NCI-H2196 treated with DMSO at 0.1 percent for 48 hours (cell line): ENCODE measurements around the gene VOPP1.
"Not testable (repeated sequence)": the region's sequence is repeated elsewhere in the genome, so short reads cannot be mapped to it uniquely, and the experiment has no call there.

Source experiments
- DNase-seq: peaks from one replicate; lab custom pipeline; 2025; ENCODE audit not compliant: unreplicated experiment; lab: John Stamatoyannopoulos, UW

Gene VOPP1

DNA sequence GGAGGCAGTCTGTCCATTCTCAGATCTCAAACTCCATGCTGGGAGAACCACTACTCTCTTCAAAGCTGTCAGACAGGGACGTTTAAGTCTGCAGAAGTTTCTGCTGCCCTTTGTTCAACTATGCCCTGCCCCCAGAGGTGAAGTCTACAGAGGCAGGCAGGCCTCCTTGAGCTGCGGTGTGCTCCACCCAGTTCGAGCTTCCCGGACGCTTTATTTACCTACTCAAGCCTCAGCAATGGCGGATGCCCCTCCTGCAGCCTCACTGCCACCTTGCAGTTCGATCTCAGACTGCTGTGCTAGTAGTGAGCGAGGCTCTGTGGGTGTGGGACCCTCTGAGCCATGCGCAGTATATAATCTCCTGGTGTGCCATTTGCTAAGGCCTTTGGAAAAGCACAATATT, 10.4 kb upstream of the VOPP1 start:
- not testable (repeated sequence) for DNase-seq

DNA sequence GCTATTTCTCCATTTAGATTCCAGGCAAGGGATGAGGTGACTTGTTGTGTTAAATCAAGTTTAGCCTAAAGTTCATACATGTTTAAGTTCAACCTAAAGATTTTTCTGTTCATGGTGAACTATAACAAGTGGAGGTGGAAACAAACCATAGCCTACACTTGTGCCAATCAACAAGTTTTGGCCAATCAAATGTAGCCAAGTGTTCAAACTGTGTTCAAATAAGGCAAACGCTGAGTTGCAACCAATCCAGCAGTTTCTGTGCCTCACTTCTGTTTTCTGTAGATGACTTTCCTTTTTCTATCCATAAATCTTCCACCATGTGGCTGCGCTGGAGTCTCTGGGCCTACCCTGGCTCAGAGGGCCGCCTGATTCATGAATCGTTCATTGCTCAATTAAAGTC, 4.5 kb upstream of the VOPP1 start:
- DNase-seq, result no peak

DNA sequence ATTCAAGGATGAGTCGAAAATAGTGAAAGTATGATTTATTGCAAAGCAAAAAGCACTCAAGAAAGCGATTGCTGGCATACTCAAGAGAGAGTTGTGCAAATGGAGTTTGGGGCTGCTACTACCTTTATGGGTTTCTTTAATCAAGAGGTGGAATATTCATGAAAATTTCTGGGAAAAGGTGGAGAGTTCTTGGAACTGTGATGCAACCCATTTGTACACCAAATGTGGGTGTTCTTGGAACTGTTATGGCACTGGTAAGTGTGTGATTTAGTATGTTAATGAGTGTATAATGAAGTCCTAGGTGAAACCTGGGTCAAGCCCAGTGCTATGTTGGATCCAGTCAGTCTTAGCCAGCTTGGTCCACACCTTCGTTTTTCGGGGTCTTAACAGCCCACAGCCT, 3.4 kb upstream of the VOPP1 start:
- DNase-seq, result no peak

DNA sequence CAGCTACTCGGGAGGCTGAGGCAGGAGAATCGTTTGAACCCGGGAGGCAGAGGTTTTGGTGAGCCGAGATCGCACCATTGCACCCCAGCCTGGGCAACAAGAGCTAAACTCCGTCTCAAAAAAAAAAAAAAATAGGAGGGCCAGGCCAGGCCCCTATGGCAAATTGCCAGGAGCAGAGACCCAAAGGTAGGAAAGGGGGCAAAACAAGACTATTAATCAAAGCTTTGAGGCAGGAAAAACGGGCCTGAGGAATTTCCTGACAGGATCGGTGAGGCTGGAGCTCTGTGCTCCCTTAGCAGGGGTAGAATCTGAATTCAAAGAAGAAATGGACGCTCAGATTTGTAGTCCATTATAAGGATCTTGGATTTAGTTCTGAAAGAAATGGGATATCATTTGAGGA, 2.8 kb upstream of the VOPP1 start:
- DNase-seq, result no peak

DNA sequence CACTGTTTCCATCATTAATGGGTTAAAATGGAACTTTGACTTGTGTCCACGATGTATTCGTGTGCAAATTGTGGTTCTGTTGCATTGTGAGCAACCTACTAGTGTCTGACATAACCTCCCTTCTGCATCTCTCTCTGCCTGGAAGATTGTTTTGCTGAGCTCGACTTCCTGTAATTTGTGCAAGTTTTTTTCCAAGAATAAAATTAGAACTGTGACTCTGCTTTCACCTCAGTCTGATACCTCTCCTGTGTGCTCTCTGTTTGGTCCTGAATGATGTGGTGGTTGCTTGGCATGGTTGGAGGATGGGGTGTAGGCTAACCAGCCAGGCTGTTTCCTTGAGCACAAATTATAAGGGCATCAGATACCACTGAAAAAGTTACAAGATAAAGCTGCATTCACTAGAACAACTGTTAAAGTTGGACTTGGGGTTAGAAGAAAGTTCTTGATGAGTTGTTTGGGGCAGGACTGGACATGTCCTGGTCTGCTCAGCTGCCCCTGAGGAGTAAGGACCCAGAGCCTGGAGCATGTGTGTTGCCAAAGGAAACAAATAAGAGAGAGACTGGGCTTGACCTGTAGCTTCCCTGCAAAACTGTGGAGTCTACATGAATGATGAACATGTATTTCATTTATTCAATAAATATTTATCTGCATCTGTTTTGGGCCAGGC, 1.9 kb upstream of the VOPP1 start:
- no peak for DNase-seq

DNA sequence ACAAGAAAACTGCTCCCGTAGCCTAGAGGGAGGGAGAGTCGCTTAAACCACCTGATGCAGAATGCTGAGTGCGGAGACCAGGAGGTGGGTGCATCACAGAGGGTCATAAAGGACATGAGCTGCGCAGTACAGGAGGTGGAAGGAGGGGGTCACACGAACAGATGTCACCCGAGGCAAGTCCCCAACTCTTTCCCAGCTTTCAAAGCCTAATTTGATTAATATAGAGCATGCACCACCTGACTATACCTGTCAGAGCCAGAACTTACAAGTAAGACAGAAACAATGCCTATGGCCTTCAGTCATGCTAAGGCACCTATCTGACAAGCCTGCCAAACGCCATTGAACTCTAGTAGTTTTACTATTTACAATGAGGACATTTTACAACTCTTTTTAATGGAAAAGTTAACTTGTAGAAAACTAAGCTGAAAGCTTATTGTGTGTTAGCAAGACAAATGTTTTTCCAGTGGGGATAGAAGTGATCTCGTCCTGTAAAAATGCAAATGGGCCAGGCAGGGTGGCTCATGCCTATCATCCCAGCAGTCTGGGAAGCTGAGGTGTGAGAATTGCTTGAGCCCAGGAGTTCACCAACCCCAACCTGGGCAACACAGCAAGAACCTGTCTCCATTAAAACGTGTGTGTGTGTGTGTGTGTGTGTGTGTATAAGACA, 1.1 kb upstream of the VOPP1 start:
- DNase-seq, result no peak

DNA sequence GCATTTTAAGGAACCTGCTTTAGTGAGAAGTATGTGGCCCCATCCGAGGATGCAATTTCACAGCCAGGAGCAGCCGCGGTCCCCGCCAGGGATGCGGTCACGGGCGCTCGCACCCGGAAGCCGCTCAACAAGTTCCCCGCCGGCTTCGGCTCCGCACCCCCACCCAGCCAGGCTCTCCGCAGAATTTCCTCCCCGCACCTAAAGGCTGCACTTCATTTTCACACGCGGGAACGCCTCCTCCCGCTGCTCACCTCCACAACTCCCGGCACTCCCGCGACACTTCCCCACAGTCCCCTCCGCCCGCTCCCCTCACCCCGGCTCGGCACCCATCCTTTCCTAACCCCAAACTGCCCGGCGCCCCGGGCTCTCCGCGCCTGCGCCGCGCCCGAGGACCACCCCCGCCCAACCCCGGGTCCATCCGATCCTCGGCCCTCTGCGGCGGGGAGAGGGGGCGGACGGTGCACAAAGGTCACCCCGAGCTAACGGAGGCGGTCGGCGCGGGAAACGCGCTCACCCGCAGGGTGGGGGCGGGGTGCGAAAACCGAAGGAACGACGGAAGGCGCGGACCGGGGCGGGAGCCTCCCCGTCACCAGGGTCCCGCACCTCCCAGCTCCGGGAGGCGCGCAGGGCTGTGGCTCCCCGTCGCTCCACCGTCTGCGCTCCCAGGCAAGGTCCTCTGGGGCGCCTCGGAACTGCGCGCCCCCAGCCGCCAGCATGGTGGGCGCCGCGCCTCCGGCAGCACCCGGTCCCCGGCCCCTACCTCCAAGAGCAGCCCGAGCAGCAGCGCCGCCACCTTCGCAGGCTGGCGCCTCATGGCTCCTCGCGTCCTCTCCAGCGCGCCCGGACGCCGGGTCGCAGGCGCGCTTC, 558 bp downstream of the VOPP1 start:
- no peak for DNase-seq

DNA sequence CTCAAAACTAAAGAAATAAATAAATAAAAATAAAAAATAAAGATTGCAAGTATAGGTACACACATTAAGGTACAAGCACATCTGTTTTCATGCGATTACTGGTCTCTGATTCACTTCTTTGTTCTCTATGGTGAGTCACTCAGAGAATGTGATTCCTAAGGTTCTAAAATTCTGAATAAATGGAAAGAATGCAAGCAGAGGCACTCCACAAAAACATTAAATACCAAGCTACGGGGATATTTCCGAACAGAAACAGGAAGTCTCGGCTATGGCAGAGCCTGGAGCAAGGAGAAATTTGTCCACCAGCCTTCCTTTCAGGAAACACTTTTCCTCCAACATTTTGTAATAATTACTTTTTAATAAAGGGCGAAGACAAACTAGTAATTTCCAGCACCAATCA, 1.4 kb downstream of the VOPP1 start:
- DNase-seq, result no peak

DNA sequence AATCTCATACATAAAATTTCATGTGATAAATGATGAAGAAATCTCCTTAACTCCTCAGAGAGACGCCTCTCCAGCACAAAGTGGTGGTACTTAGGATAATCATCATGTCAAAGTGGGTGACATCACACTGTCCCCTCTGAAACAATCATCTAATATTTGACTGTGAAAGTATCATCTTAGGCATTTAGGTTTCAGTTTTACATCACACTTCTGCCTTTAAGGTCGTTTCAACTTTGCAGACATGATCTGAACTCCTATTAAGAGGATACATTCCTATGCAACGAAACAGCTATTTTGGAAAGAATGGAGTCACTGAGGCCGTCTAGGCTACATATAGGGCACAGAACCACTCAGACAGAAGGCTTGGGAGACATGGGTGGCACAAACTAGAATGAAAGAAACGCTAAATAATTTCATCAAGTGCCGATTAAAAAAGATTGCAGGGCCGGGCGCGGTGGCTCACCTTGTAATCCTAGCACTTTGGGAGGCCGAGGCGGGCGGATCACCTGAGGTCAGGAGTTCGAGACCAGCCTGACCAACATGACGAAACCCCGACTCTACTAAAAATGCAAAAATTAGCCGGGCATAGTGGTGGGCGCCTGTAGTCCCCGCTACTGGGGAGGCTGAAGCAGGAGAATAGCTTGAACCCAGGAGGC, 2.0 kb downstream of the VOPP1 start:
- no peak for DNase-seq

DNA sequence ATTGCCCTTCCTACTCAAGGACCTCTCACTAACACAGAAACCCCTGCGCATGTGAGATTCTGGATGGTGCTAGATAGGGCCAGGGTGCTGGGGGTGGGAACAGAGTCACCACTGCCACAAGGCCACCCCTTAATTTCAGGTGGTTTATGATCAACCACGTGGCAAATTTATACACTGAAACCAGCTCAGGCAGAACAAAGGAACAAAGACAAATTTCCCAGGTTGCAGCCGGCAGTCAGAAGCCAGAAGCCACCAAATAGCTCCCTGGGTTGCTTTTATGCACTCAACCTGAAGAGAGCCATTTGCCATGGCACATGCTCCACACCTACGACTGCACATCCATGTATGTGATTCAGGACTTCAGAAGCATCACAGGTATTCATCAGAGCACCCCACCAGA, 2.5 kb downstream of the VOPP1 start:
- DNase-seq, result no peak

DNA sequence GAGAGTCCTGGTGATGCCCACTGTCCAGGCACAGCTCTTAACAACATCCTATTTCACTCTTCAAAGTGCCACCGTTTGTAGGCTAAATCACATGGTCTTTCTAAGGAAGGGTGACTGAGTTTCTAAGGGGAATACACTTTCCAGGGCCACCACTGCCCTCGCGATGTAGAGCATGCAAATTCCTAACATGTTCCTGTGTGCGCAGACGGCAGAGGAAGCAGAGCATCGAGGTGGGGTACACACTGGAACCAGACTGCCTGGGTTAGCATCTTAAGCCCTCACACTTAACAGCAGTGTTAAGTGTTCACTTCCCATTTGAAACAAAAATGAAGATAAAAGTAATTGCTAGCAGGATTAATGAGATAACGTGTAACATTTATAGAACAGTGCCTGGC, 3.0 kb downstream of the VOPP1 start:
- DNase-seq, result no peak

DNA sequence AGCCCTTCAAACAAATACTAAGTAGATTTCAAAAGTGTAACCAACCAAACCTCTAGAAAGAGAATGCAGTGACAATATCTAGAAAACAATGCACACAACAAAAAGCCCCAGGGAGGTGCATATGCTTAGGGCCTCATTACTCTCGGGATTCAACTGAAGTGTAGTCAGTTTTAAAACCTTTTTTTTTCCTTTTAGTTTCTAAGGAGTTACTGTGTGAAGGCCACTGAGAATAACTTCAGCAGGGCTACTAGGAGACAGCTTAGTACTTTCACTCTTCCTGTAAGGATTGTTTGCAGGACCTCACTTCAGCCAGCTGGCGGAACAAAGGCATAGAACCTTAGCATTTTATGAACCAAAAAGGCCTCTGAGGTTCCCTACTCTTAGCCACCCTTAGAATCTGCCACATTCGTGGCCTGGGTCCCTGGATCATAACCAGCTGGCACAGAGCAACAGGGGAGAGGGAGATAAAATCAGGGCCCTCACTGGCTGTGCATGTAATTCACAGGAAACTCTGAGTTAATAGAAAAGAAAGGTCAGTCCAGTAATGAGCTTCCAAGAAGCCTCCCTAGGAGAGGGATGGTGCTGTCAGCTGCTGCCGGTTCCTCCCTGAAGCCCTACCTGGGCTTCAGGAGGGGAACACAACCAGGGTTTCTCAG, 3.6 kb downstream of the VOPP1 start:
- no peak for DNase-seq

DNA sequence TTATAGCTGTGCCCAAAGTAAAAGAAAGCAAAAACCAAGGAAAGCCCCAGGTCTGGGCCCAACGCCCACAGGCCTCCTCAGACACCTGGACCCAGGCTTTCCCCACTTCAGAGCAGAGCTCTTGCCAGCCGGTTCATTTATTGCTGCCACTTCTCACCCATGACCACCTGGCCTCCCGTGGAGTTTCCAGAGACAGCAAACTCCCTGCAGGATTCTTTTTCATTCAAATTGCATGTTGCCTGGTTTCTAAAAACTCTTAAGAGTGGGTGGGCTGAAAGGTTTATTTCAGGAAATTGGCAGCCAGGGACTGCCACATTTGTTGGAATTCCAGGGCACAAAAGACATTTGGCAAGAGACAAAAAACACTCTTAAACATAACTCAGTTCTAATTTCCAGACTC, 4.7 kb downstream of the VOPP1 start:
- DNase-seq, result peak; percentile 34

DNA sequence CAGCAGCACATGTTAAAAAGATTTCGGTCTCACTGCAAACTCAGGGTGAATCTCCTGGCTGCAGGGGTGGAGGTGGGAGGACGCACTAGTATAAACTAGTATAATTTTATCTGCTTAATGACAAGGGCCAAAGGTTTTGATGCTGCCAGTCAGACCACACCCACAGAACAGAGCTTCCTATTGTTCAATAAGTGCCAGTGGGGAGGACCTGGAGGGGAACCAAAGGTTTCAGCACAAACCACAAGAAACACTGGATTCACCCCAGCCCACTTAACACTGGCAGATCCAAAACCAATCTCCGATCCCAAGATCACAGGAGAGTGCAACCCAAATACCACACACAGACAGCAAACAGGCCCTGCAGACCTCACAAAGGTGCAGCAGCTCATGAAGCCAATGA, 6.6 kb downstream of the VOPP1 start:
- DNase-seq, result no peak

DNA sequence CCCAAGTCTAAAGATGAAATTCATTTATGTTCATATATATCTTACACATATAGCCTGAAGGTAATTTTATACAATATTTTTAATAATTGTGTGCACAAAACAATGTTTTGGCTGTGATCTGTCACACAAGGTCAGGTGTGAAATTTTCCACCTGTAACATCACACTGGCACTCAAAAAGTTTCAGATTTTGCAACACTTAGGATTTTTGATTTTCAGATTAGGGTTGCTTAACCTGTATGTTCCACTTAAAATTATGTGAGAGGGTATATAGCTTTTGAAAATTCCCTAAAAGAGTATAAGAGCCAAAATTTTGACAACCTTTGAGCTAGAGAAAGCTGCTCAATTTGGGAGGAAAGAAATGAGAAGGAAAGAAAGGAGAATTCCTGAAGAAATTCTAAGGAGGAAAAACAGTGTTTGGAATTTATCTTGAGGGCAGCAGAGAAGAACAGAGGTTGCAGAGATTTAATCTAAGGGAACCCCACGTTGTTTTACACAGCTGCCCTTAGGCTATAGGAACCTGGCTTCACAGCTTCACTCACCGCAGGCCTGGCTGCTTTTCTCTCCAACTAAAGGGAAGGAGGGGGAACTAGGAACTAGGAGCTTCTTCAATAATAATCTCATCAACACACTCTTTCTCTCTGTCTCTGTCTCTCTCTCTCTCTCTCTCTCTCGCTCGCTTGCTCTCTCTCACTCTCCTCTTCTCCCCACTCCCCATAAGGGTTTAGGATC, 8.5 kb downstream of the VOPP1 start:
- no peak for DNase-seq

DNA sequence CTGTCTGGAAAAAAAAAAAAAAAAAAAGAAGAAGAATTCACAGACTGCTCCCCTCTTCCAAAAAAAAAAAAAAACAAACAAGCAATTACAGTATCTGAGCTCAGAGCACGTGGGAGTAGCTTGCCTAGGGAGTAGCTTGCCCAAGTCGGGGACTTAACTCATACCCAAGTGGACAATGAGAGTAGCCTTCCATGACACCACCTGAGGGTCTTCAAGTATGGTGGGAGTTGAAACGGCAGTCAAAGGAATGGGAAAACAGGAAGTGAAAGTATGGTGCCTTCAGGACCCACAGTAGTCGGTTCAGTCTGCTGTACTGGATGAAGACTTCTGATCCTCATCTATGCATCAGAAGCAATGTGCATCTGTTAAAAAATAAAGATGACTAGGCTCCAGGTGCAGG, 10.6 kb downstream of the VOPP1 start:
- no peak for DNase-seq

DNA sequence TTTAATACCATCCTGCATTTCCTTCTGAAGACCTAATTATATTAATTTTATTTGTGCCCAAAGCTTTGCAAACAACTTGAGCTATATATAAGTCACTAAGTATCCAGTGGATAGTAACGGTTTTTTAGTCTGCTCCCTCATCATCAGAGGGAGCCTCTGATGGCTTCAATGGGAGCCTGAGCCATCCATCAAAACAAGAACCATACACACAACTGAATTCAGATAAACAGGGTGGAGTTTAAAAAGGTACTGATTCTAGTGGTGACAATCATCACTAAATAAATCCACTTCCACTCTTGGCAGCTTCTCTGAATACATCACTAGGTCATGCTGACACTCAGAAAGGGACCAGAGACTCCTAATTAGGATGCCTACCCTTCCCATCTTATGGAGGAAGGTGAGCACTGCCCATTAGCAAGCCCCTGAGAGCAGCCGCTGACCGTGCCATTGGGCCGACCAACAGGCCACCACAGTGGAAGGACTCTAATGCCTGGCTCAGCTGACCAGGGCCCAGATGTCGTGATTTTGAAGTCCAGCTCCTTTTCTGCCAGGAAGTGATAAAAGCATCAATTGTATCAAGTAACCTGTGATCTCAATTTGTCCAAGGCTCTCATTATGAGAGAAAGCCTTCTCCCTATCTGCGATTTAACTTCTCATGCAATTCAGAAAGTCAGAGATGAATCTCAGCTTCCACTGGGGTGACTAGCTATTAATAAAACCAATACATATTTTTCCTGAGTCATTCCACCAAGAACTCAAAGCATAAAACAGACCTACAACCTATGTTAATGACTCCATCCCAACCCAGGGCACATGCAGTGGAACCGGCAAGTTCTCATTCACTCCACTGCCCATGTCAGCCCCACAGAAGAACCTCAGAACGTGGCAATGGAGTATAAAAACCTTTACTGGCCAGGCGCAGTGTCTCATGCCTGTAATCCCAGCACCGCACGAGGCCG, 13.1 kb downstream of the VOPP1 start:
- DNase-seq, result no peak

DNA sequence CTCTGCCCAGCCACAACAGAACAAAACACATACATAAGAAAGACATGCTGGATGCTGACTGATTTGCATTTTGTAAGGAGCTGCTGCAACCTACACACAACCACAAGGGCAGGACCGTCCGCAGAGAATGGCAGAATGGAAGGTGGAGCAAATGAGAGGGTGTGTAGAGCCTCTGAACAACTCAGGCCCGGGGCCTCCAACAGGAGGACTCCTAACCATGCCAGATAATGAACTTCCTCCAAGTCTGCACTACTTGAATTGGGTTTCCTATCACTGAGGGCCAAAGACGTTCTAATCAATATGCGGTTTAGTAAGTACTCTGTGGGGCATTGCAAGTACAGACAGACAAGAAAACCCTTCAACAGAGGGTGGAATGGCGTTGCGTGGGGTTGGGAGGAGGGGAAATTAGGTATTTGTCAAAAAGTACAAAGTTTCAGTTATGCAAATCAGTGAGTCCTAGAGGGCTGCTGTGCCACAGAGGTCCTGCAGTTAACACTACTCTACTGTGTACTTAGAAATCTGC, 14.6 kb downstream of the VOPP1 start:
- DNase-seq, result no peak

DNA sequence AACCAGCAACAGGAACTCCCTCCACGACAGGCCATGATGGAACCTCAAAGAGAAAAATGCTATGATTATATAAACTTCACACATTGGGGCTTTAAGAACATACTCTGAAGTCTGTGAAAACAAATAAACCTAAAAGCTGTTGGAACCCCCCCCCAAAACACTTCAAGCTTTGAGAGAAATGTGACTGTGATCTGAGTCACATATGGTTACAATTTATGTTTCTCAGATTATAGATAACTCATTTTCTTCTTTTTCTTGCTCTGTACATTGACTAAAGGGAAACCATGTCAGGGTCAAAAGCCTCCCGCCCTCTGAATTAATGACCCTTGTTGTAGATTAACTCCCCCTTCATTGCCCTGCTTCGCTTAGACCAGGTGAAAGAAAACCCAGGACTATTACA, 15.8 kb downstream of the VOPP1 start:
- no peak for DNase-seq
